ENCODE measurements around the gene CLOCK.

DNA sequence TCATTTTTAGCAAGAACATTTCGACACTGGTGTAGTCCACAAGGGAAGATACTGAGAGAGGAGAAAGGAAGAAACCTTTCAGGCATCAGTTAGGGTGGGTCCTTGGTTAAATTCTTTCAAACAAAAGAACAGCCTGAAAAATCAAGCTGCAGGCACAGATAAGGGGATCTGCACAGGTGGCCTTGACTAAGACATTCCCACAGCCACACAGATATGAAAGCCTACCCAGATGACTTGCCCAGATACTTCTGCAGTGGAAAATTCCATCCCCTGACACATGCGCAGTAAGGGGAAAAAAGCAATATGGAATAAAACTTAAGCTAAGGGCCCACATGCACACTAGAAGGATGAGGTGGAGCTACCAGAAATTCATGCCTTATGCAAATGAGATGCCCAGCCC is 159.9 kb downstream of the CLOCK start:
- TF ChIP-seq, protein P1, sequence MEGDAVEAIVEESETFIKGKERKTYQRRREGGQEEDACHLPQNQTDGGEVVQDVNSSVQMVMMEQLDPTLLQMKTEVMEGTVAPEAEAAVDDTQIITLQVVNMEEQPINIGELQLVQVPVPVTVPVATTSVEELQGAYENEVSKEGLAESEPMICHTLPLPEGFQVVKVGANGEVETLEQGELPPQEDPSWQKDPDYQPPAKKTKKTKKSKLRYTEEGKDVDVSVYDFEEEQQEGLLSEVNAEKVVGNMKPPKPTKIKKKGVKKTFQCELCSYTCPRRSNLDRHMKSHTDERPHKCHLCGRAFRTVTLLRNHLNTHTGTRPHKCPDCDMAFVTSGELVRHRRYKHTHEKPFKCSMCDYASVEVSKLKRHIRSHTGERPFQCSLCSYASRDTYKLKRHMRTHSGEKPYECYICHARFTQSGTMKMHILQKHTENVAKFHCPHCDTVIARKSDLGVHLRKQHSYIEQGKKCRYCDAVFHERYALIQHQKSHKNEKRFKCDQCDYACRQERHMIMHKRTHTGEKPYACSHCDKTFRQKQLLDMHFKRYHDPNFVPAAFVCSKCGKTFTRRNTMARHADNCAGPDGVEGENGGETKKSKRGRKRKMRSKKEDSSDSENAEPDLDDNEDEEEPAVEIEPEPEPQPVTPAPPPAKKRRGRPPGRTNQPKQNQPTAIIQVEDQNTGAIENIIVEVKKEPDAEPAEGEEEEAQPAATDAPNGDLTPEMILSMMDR (IDR thresholded peaks at IDR 0.05; ENCODE audit: low read depth, low read length): no peak
- no peak for TF ChIP-seq EZH2phosphoT487 (IDR thresholded peaks at IDR 0.05; ENCODE audit: low read depth)

Data from OCI-LY3 (cell line).